Inflammatory macrophage treated with lipopolysaccharide for 1 hour (primary cell): ENCODE measurements around the gene INTS15.
A peak's percentile ranks its signal among the peaks of the same experiment; 100 is the strongest.
"Not testable (repeated sequence)": the region's sequence is repeated elsewhere in the genome, so short reads cannot be mapped to it uniquely, and the experiment has no call there.

Source experiments
- DNase-seq, 2 donors: peaks; one replicate each; pipeline ENCODE4 v3.0.0-alpha.2; 2020 to 2022

The INTS15 gene

DNA sequence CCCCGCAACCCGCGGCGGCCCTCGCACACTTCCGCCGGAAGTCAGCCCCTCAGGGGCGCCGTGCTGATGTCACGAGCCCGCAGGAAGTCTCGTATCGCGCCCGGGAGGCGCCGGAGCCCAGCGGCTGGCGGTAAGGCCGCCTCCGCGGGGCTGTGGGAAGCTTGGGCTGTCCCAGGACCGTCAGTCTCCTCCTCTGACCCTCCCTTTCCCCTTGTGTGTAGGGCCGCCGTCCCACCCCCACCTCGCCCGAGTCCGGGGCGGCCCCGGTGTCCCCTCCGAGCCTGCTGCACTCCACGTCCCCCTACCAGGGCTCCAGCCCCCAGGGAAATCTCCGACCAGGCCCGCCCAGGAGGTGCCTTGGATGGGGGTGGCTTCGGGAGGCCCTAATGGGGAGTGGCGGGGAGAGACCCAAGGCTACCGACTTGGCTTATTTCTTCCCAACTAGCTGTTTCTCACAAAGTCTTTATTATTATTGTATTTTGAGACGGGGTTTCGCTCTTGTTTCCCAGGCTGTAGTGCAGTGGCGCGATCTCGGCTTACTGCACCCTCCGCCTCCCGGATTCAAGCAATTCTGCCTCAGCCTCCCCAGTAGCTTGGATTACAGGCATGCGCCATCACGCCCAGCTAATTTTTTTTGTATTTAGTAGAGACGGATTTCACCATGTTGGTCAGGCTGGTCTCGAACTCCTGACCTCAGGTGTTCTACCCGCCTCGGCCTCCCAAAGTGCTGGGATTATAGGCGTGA, 12.3 kb upstream of the INTS15 start, which contains the start of gene ZDHHC4:
Gene ZDHHC4, plus strand, starts transcription at position 86 of the 745 bp plus-strand sequence. CDS start 3,108 bp downstream, outside the sequence.
- DNase-seq, result peak; percentile 92 to 93

GRCh38 chr7:6578114-6579084, 11.4 kb upstream of the INTS15 start:
- no peak for DNase-seq

- peak; percentile 71 to 82 for DNase-seq
Measured at GRCh38 chr7:6579446-6579845, 10.4 kb upstream of the INTS15 start.

DNA sequence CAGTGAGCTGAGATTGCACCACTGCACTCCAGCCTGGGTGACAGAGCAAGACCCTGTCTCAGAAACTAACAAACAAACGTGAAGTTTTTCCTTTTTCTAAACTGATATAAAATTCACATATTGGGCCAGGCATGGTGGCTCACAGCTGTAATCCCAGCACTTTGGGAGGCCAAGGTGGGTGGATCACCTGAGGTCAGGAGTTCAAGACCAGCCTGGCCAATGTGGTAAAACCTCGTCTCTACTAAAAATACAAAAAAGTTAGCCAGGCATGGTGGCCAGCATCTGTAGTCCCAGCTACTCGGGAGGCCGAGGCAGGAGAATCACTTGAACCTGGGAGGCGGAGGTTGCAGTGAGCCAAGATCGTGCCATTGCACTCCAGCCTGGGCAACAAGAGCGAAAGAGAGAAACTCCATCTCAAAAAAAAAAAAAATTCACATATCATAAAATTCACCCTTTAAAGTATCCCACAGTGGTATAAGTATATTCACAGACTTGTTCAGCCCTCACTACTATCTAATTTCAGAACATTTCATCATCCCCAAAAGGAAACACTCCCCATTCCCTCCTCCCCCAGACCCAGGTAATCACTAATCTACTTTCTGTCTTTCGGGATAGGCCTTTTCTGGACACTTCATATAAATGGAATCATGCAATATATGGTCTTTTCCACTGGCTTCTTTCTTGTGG, 3.9 kb upstream of the INTS15 start:
- not testable (repeated sequence) for DNase-seq

DNA sequence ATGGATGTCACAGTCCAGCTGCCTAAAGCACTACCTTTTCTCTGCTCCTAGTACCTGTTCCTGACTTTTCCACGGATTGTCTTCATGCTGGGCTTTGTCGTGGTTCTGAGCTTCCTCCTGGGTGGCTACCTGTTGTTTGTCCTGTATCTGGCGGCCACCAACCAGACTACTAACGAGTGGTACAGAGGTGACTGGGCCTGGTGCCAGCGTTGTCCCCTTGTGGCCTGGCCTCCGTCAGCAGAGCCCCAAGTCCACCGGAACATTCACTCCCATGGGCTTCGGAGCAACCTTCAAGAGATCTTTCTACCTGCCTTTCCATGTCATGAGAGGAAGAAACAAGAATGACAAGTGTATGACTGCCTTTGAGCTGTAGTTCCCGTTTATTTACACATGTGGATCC, 1.3 kb upstream of the INTS15 start:
- DNase-seq, result no peak

- DNase-seq, result no peak
Measured at GRCh38 chr7:6589151-6589828, 531 bp upstream of the INTS15 start.

DNA sequence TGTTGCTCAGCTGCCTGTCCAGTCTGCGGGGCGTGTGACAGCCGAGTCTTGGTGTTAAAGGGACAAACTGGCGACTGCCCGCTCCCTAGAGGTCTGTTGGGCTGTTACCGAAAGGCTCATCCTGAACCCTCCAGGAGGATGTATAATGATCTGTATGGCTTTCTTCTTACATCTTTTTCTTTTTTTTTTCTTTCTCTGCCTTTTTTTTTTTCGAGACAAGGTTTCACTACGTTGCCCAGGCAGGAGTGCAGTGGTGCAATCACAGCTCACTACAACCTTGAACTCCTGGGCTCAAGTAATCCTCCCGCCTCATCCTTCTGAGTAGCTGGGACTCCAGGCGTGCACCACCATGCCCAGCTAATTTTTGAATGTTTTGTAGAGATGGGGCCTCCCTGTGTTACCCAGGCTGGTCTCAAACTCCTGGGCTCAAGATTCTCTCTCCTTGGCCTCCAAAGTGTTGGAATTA, 857 bp downstream of the INTS15 start:
- no peak for DNase-seq

GRCh38 chr7:6600093-6600492, 10.3 kb downstream of the INTS15 start:
- no peak for DNase-seq

DNA sequence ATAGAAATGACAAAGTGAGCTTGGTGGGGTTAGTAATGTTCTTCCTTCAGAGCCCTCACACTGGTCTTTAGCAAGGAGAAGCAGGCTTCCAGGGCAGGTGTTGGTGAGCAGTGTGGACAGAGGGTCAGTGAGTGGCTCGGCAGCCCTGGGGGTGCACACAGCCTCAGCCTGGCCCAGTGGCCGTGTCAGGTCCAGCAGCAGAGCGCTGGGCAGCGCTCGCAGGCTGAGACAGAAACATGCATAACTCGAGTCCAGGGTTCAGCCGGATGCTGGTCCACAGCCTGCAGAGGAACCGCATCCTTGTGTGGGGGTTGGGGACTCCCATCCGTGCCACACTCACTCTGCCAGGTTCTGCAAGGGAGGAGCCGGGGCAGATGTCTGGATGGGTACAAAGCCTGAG, 14.6 kb downstream of the INTS15 start:
- no peak for DNase-seq

GRCh38 chr7:6606866-6607583, 17.2 kb downstream of the INTS15 start:
- DNase-seq, result no peak

- DNase-seq, result no peak
Measured at GRCh38 chr7:6607651-6608051, 17.8 kb downstream of the INTS15 start.

GRCh38 chr7:6608081-6608480, 18.3 kb downstream of the INTS15 start:
- no peak for DNase-seq

- DNase-seq, result no peak
Measured at GRCh38 chr7:6608794-6609193, 19.0 kb downstream of the INTS15 start.

DNA sequence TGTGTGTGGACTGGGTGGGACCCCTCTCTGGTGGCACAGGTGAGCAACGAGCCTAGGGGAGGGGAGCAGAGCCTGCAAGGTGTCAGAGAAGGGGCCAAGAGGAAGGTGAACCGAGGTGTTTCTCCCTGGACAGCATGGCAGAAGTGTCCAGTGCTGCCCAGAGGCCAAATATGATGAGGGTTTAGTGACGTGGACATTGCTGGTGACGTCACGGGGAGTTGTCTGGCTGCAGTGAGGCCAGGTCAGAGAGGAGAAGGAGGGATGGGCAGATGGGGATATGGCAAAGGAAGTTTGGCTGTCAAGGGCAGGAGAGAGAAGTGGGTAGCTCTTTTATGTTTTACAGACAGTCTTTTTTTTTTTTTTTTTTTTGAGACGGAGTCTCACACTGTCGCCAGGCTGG, 23.0 kb downstream of the INTS15 start:
- DNase-seq, result no peak

DNA sequence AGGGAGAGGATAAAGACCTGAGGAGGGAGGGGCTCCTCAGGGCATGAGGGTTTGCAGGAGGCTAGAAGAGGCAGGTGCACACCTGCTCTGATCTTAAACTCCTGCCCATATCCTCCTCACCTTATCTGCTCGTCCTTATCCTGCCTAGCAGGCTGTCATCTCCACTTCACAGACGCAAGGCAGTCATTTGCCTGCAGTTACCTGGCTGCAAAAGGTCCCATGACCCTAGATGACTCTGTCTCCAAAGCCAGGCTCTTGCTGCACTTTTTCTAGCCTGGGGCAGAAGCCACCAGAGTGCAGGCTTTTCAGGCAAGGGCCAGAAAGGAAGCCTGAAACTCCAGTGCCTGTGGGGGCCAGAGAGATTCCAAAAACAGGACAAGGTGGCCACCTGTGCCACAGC, 23.9 kb downstream of the INTS15 start:
- DNase-seq, result no peak

GRCh38 chr7:6614953-6615722, 25.3 kb downstream of the INTS15 start, which contains the start of gene ZNF853:
ZNF853 (plus strand) TSS chr7:6615610; CDS start chr7:6616175, 565 bp downstream.
- DNase-seq, result no peak

DNA sequence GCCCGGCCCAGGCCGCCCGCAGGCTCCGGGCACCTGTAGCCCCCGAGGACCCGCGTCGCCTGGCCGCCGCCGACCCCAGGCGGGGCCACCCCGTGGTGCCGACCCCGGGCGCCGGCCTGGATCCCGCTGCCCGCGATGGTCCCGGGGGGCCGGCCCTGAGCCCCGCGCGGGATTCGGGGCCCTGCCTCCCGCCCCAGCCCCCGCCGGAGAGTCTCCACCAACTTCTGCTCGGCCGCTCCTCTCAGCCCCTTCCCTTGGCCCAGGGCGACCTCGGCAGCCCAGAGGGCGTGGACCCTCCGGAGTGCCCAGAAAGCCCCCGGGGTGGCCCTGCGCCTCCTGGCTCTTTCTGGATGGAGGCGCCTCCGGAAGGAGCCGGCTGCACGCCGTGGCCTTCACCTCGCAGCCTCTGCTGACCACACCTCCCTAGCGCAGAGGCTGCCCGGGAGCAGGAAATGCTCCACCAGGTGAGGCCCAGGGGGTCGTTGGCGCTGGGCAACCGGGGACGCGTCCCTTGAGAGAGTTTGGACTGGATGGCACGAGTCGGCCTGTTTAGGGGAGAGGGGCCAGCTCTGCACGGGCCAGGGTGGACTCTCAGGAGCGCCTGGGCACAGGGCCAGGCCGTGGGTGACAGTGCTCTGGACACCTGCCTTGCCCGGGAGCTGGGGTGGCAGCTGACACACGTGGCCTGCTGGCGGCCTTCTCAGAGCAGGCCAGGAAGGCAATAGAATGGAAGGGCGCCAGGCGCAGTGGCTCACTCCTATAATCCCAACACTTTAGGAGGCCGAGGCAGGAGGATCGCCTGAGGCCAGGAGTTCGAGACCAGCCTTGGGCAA, 26.1 kb downstream of the INTS15 start:
- no peak for DNase-seq

DNA sequence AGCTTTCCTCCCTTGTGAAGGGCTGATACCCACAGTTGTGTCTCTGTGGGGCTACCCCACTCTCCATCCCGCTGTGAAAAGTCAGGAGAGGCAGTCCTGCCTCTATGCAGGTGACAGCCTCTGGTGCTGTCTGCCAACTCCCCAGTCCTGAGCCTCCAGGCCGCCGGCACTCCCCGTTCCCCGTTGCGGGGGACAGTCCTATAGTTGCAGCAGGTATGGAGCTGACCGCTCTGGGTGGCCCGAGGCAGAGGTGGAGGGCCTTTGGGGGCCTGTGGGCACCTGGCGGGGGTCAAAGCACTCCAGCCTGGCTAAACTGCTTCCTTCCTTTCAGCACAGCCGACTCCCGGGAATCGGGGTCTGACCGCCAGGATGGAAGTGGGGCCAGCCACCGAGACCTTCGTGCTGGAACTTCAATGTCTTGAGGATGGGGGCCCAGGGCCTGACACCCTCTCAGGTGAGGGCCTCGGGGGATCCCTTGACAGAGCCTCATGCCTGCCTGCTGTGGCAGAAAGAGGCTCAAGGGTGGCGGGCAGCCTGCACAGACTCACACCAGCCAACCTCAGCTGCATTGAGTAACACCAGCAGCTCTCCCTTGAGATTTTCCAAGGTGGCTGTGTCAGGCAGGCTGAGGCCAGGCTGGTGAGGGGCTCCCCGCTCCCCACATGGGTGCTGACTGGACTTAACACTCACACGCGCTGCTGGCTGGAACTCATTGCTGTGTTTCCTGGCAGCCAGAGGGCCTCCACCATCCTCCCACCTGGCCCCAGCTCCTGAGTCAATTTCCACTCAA, 27.2 kb downstream of the INTS15 start:
- no peak for DNase-seq

DNA sequence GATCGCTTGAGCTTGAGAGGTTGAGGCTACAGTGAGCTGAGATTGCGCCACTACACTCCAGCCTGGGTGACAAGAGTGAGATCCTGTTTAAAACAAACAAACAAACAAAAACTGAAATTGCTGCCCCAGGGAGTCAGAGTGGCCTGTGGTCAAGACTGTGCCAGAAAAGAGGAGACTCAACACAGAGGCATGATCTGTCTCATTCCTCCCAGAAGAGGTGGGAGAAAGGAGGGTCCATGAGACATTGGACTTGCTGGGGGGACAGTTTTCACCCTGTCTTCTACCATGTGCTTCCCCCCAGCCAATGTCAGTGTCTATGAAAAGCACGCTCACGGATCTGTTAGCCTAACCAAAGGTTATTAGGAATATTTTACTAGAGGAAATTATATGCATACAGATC, 28.8 kb downstream of the INTS15 start:
- no peak for DNase-seq
